Measurements from ENCODE around the gene CHST6.

DNA sequence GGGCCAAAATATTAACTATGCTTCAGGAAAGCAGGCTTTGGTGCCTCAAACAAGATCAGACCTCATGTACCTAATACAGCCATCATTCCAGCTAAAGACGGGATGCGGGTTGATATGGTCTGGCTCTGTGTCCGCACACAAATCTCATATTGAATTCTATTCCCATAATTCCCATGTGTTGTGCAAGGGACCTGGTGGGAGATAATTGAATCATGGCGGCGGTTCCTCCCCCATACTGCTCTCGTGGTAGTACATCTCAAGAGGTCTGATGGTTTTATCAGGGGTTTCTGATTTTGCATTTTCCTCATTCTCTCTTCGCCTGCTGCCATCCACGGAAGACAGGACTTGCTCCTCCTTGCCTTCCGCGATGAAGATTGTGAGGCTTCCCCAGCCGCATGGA, 19.1 kb upstream of the CHST6 start:
- TF ChIP-seq GATA2 (IDR thresholded peaks at IDR 0.05; ENCODE audit: low read depth, low read length), result no peak
- no peak for TF ChIP-seq GATA3 (IDR thresholded peaks at IDR 0.05; ENCODE audit: low read depth, low read length)
